ENCODE data around the gene PCBP3. TPM values are rescaled to one million over a fixed set of nuclear protein-coding genes. Genes with fewer than 3 reads are reported as not detected.
A peak's percentile ranks its signal among the peaks of the same experiment; 100 is the strongest.

Gene PCBP3
- total RNA-seq: 7.6 and 9.0 TPM in 2 replicates
- long read RNA-seq, partial matches to known transcripts: 0 of 7 reads
- long read RNA-seq, other reads (novel, unspliced or antisense): 5 of 7 reads

GRCh38 chr21:45643021-45643980, at the start of gene PCBP3:
PCBP3 (plus strand) TSS chr21:45643725; CDS start chr21:45850086, 206,361 bp downstream.
- Mint-ChIP-seq H3K4me1 (ENCODE audit: unreplicated experiment) (peaks cover 27% of the 10 kb centered on the region), H3K36me3 (ENCODE audit: unreplicated experiment) (no peaks in the 10 kb centered on the region), H3K9me3 (ENCODE audit: unreplicated experiment) (no peaks in the 10 kb centered on the region), H3K27me3 (ENCODE audit: unreplicated experiment) (peaks cover 10% of the 10 kb centered on the region), H3K4me3 (ENCODE audit: unreplicated experiment) (peak within 1 kb of the TSS; percentile 73), H3K27ac (ENCODE audit: unreplicated experiment) (no peak within 1 kb of the TSS)
- TF ChIP-seq CTCF (IDR thresholded peaks at IDR 0.05): no peak
- DNase-seq (ENCODE audit: extremely low spot score, unreplicated experiment): peak; percentile 99

- Mint-ChIP-seq H3K27ac (ENCODE audit: unreplicated experiment) (no peak overlapping the region), H3K4me1 (ENCODE audit: unreplicated experiment) (peaks cover 3% of the 10 kb centered on the region), H3K4me3 (ENCODE audit: unreplicated experiment) (no peak overlapping the region), H3K27me3 (ENCODE audit: unreplicated experiment) (peaks cover 22% of the 10 kb centered on the region), H3K36me3 (ENCODE audit: unreplicated experiment) (no peaks in the 10 kb centered on the region), H3K9me3 (ENCODE audit: unreplicated experiment) (no peaks in the 10 kb centered on the region)
- no peak for DNase-seq (ENCODE audit: extremely low spot score, unreplicated experiment)
- no peak for TF ChIP-seq CTCF (IDR thresholded peaks at IDR 0.05)
Observed at GRCh38 chr21:45594721-45595489, 48.6 kb upstream of the PCBP3 start.

DNA sequence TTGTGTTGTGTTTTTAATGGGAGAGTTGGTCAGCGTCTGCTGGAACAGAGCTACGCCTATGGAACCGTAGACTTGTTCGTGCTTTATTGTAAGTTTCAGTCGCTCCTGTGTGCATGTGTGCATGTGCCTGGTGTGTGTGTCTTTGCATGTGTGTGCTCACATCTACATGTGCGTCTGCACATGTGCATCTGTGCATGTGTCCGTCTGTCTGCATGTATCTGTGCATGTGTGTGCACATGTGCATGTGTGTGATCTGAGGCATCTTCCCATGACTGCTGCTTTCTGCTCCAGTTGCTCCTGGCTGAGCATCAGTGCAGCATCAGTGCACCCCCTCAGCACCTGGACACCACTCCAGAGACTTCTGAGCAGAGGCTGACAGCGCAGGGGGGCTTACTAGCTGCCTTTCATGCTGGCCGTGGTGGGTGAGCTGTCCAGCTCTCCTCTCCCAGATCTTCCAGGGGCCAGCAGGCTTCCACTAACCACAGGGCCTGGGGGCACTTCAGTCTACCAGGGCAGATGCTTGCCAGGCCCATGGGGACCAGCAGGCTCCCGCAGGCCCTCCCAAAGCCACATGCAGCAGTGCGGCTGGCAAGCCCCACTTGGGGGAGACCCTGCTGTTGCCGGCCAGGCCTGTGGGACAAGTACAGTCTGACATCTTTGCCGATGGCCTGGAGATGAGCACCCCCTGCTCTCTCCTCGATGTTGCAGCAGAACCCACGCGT, 47.8 kb upstream of the PCBP3 start:
- Mint-ChIP-seq H3K27me3 (ENCODE audit: unreplicated experiment) (peaks cover 28% of the 10 kb centered on the region), H3K36me3 (ENCODE audit: unreplicated experiment) (no peaks in the 10 kb centered on the region), H3K27ac (ENCODE audit: unreplicated experiment) (no peak overlapping the region), H3K4me3 (ENCODE audit: unreplicated experiment) (no peak overlapping the region), H3K4me1 (ENCODE audit: unreplicated experiment) (peaks cover 3% of the 10 kb centered on the region), H3K9me3 (ENCODE audit: unreplicated experiment) (peaks cover 8% of the 10 kb centered on the region)
- no peak for TF ChIP-seq CTCF (IDR thresholded peaks at IDR 0.05)
- no peak for DNase-seq (ENCODE audit: extremely low spot score, unreplicated experiment)

- H3K27ac Mint-ChIP-seq (ENCODE audit: unreplicated experiment): no peak overlapping the region
- H3K27me3 Mint-ChIP-seq (ENCODE audit: unreplicated experiment): peaks cover 29% of the 10 kb centered on the region
- no peak overlapping the region for H3K4me3 Mint-ChIP-seq (ENCODE audit: unreplicated experiment)
- no peak for DNase-seq (ENCODE audit: extremely low spot score, unreplicated experiment)
- H3K4me1 Mint-ChIP-seq (ENCODE audit: unreplicated experiment): peaks cover 3% of the 10 kb centered on the region
- peaks cover 9% of the 10 kb centered on the region for H3K9me3 Mint-ChIP-seq (ENCODE audit: unreplicated experiment)
- TF ChIP-seq CTCF (IDR thresholded peaks at IDR 0.05): peak; percentile 86
- H3K36me3 Mint-ChIP-seq (ENCODE audit: unreplicated experiment): no peaks in the 10 kb centered on the region
Observed at GRCh38 chr21:45596704-45597318, 46.7 kb upstream of the PCBP3 start.
